PFSK-1 (cell line): ENCODE results near the gene ERG28.

Source experiments
- POLR2AphosphoS5 ChIP-seq: IDR thresholded peaks from 2 replicates; pipeline ENCODE4 v1.6.1; 2012; ENCODE audit warnings: low read depth, mild to moderate bottlenecking, control low read depth, low read length, moderate library complexity
- REST ChIP-seq, 2 experiments: IDR thresholded peaks; 2 replicates each; pipeline versions ENCODE4 v1.6.1 to v1.8.0; 2011 to 2012; ENCODE audit warnings: low read depth in 2 of 2, low read length in 2 of 2, control low read depth in 1 of 2, inconsistent platforms in 1 of 2, mild to moderate bottlenecking in 1 of 2, moderate library complexity in 1 of 2; ENCODE audit not compliant: insufficient read depth in 1 of 2
- TAF1 ChIP-seq: IDR thresholded peaks from 2 replicates; pipeline ENCODE4 v1.6.1; 2012; ENCODE audit warnings: low read length, control low read depth, borderline replicate concordance; ENCODE audit not compliant: insufficient read depth

GRCh38 chr14:75646762-75647161 lies 13.9 kb downstream of the ERG28 start:
- TF ChIP-seq REST (IDR thresholded peaks at IDR 0.05; ENCODE audit: insufficient read depth in 1 of 2, low read depth in 2 of 2, low read length in 2 of 2) (no peak), TAF1 (no peak), POLR2AphosphoS5 (no peak)
